ENCODE results near the gene FAM204A.

FAM204A gene

DNA sequence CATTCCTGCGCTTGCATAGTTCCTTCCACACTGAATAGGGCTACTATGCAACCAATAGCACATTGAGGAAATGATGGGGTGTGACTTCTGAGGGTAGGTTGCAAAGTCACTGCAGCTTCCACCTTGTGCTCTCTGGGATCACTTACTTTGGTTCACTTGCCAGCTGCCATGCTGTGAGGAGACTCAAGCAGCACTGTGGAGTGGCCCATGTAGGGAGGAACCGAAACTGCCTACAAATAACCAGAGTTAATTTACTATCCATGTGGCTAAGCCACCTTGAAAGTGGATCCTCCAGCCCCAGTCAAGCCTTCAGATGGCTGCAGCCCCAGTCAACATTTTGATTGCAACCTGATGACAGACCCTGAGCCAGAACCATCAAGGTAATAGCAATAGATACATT is 64.3 kb downstream of the FAM204A start:
- DNase-seq (ENCODE audit: low read depth) = no peak

DNA sequence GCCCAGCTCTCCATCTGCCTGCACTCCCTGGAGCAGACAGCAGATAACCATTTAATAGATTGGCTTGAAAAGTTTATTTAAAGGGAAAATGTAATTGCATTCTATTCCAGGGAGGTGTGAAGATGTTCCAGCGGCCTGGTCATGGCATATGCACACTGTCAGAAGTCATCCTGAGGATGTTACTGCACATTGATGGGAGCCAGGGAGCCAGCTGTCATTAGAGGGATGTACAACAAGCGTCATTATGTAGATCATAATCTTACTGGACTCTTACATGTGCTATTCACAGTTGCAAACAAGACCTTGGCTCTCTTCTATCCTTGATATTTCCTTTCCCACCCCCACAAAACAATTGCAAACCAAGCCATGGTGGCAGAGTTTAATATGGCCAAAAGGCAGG is 65.4 kb downstream of the FAM204A start:
- DNase-seq (ENCODE audit: low read depth) = no peak

DNA sequence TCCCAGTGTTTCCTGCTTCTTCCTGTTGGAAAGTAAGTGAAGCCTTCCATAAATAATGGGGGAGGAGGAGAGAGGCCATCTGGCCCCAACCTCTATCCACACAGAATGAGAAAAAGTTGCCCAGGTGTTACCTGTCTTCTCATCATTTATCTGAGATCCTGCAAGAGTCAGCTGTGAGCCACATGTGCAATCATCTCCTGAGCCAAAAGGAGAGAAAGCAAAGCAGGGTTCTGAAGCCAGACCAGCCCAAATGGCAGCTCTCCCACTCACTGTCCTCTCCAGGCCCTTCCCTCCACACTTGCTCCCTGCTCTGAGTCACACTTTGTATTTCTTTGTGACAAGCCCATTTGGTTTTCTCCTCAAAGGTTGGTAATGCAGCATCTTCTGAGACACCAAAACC is 65.9 kb downstream of the FAM204A start:
- no peak for DNase-seq (ENCODE audit: low read depth)

DNA sequence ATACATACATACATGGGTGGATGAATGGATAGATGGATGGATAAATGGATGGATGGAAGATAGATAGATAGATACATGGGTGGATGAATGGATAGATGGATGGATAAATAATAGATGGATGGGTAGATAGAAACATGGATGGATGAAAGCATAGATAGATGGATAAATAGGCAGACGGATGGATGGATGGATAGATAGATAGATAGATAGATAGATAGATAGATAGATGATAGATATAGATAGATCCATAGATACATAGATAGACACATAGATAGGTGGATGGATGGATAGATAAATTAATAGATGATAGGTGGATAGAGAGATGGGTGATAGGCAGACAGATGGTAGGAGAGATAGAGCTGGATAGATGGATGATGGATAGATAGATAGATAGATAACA is 68.5 kb downstream of the FAM204A start:
- no peak for DNase-seq (ENCODE audit: low read depth)

DNA sequence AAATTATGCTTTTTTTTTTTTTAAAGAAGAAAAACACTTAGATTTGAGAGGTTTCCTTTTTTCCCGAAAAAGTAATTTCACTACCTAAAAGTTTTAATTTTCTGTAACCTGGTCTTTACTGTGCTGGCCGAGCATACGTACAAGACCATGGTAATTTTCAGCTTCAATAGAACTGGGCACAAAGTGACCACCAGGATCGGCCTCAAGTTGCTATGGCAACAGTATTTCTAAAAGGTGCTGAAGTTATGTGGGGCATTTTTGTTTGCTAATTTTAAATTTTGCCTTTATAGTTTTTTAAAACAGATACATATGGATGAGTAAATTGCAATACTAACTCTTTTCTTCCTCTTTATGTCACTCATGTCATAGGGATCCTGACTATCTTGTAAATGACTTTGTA is 69.4 kb downstream of the FAM204A start:
- no peak for DNase-seq (ENCODE audit: low read depth)

DNA sequence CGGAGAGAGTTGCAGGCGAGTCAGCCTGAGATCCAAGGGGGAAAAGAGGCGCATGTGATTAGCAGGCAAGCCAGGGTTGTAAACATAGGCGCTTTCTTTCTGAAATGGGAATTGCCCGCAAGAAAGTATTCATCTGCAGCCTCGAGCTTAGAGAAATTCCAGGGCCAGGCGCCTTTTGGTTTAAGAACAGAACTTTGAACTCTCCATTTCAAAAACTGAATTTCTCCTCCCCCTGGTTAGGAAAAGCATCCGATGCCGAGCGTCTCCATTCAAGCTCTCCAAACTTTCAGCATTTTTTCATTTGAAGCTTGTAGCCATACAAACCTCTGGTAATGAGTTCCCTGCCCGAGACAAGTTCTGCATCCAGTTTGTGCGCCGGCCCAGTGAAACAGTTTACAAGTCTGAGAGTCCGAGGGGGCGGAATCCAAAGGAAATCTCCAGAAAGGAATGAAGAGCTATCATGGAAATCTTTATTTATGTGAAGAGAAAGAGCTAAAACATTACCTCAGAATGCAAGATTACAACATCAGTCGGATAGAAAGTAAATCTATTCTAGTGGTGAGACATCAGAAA is 69.9 kb downstream of the FAM204A start:
- DNase-seq (ENCODE audit: low read depth) = no peak

DNA sequence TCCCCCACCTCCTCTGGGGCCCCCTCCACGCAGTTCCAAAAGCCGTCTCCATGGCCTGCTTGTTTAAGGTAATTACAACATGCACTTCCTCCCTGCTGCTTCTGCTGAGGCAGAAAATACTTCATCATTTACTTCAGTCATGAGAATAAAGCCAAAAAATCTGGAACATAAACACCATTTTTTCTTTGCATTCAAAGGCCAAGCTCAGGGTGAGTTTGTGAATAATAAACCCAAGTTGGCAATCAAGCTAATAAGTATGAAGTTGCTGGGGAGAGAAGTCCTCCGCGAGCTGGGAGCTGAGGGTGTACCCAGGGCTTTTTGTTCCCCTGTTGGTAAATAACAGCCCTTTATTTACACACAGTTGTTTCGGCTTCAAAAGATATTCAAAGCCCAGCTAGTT is 70.5 kb downstream of the FAM204A start:
- no peak for DNase-seq (ENCODE audit: low read depth)

DNA sequence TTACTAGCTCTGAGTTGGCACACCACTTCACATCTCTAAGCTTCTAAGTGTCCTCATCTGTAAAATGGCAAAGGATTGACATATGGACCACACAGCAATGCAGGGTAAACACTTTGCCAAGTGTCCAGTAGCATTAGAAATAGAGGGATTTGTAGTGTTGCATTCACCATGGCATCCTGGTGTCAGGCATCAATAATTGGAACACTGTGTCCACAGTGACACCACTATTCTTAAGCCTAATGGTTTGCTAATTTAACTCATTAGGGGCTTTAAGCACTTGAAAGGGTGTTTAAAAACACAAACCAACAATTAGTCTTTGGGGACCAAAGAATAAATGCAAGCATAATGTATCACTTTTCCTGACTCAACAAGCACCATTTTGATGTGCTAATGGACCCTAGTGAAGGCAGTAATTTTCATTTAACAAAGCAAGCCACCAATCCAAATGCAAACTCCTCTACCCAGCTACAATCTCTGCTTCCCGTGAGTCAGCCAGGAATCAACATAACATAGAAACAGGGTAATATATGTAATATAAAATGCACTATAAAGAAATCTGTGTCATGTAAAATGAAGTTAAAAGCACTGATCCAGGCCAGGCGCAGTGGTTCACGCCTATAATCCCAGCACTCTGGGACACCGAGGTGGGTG is 75.9 kb downstream of the FAM204A start:
- no peak for DNase-seq (ENCODE audit: low read depth)

DNA sequence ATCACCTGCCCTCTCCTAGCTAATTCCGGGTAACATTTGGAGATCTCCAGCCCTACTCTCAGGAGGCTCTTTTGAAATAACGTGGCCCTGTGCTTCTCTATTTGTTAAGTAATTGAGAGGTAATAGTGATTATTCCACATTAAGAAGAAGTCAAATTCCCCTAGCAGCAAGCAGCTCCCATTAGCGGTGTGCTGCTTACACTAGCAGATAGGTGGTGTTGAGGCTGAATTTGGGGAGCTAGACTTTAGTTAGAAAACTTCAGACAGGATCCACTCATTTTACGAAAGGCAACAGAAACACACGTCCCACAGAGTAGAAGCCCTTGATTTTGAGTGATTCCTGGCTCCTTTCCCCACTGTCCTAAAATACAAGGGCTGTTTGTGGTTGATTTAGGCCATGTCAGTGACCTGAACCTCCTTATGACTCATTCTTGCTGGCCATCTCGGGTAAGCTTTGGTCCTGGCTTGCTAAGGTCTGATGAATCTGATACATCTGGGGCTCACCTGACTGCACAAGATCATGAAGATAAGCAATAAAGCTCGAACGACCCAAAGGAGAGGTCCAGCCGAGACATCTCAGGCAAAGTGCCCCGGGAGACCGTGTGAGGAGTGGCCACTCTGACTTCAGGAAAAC is 77.2 kb downstream of the FAM204A start:
- DNase-seq (ENCODE audit: low read depth) = no peak

DNA sequence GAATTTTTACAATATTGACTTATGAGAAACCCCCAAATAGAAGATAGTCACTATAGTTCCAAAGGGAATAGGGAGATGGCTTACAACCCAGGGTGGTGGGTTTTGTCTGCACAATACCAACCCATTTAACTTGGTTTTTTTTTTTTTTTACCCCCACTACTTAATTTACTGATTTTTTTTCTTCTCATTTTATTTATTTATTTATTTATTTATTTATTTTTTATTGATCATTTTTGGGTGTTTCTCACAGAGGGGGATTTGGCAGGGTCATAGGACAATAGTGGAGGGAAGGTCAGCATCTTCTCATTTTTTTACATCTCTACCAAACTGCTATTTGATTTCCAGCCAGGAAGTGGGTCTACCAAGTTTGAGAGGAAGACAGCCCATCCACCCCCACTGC is 77.9 kb downstream of the FAM204A start:
- DNase-seq (ENCODE audit: low read depth) = no peak

DNA sequence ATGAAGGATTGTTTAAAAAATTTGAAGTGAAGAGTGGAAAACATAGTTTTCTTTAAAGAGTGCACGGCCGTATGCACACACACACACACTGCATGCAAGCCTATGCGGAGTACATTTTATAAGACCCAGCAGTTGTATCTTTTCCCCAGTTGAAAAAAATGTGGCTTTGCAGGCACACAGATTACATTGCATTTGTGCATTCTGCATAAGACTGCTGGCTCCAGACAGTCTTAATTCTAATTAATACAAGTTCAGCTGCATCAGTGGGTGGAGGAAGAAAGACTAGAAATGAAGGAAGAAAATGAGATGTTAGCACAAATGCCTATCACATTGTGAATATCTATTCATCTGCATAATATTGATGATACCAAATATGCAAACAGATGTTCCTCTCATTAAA is 79.6 kb downstream of the FAM204A start:
- no peak for DNase-seq (ENCODE audit: low read depth)

DNA sequence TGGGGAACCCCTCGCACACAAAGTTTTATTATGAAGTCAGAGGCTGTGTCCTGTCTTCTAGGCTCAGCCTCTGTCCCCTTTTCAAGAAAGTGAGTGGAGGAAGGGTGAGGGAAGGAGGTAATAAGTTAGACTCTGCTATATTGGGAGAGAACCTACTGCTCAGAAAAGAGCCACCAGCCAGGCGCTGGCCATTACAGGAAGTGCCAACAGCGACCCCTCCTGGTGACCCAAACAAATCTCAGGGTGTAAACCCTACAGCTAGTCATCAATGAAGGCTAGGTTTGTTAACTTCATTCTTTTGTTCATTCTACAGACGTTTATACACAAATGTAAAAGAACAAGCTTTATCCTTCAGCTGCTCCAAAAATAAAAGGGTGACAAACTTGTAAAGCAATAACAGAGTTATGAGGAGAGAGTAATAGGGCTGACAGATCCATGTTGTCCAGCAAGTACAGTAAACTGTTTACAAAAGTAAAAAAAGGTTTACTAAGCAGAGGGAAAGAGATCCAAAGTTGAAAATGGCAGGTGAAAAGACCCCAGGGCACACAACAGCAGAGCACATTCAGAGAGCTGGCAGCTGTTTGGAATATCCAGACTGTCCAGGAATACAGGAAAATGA is 82.7 kb downstream of the FAM204A start:
- no peak for DNase-seq (ENCODE audit: low read depth)

DNA sequence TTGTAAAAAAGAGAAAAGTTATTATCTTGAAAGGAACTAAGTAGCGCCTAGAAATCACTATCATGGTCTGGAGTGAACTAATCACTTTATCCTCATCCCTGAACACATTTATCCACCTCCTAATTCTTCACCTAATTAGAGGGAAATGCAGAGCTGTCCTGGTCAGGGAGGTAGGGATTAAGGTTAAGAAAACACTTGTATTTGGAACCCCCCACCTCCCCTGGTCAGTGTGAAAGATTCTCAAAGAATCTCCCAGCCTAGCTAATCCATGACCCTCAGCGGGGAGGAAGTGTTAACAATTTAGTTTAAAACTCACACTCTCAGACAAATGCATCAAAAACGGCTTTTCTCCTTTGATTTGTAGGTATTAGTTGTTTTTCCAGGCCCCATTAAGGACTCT is 83.8 kb downstream of the FAM204A start:
- no peak for DNase-seq (ENCODE audit: low read depth)

DNA sequence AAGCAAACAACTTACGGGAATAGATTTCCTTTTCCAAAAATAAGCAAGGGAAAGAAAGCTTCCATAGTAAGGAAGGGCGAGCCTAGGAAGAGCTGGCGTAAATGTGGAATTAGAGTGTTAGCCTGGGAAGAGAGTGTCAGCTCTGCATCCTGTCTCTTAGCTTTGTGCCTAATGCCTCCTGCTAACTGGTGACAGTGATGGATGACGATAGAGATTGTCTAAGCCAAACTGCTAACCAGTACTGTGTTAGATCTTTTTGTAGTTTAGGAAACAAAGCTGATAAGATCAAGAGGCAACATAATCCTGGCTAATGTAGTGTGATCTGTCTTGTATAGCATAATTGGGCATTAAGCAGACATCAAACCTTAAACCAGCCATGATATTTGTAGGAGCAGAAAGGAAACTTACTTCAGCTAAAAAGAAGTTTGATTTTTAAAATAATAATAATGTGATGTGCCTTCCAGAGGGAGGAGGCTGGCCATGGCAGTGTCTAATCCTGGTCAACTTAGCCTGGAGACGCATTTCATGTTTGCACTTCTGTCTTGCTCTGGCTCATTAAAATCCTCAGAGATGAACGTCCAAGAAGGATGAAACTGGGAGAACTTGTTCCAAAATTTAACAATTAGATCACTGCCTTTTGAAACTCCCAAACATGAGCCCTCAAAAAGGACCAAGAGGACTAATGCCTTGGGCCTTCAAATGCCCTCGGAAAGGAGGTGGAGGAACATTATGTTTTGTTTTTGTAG is 85.1 kb downstream of the FAM204A start:
- DNase-seq (ENCODE audit: low read depth) = no peak

DNA sequence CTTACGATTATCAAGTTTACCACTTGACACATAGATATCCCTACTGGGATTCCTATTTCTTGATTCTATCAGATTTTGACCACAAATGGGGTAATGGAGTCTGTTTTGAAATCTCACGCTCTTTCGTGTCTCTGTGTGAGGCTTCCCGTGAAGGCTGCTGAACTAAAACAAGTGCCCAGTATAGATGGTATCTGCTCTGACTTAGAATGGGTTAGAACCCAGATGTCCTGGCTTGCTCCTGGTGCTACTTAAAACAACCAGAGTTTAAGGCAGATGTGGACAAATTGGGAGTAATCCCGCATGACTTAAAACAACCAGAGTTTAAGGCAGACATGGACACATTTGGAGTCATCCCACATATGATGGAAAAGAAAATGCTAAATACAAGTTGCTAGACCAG is 85.9 kb downstream of the FAM204A start:
- no peak for DNase-seq (ENCODE audit: low read depth)

DNA sequence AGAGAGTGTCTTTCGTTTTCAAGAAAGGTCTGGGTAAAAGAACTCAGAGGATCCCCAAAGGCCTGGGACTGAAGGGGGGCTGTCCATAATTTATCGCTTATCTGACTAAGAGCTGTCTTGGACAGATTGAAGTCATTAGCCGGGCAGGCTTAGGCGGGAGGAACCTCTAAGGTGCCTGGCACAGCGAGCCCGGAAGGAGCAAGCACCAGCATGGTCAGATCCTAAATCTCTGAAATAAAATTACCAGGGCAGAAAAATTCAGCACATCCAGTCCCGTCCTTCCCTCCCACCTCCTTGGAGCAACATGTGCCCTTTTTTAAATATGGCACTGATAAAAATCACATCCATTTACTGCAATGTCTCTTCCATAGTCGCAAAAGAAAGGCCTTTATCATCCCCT is 86.8 kb downstream of the FAM204A start:
- no peak for DNase-seq (ENCODE audit: low read depth)

DNA sequence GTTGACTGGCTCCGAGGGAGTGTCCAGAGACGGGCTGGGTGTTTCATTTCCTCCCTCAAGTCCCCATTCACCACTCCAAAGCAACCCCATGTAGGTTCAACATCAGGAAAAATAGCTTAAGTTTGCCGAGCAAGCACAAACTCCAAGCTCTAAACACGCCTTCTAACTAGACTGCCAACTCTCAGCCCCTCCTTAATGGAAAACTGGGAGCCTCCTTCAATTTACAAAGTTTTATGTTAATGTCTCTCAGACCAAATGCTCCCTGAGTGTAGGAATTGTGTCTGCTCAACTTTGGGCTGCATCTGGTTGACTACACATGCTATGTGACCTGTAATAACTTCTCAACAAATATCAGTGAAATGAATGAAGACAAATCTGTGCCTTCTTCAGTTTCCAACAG is 87.5 kb downstream of the FAM204A start:
- no peak for DNase-seq (ENCODE audit: low read depth)

DNA sequence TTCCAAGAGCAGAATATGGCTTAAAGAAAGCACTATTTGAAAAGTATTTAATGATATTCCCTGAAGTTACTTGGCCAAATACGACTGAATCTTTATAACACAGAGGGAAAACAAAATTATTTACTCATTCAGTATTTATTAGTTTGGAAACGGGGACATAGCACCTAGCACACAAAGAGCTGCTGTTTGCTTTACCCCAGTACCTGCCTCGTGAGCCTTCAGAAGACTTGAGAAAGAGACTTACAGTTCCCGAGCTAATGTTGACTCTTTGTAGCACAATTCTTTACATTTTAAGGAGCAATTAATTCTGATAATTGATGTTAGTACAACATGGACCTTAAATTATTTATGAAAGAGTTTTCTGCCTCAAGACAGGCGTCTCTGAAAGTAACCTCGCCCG is 88.7 kb downstream of the FAM204A start:
- DNase-seq (ENCODE audit: low read depth) = no peak

DNA sequence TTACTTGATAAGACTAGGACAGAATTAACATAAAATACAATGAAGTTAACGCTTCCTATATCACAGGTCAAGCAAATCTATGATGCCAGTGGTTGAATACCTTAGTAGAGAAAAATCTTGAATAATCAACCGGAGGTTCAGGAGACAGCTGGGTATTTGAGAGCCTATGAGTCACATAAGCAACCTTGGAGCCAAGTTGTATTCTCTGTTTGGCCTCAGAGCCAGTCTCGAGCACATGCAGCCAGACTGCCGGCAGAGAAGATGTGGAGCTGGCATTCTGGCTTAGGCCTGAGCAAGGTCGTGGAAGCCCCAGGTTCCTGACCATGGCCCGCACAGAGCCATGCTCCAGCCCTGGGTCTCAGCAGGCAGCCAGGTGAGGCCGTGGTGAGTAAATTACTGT is 90.3 kb downstream of the FAM204A start:
- no peak for DNase-seq (ENCODE audit: low read depth)

DNA sequence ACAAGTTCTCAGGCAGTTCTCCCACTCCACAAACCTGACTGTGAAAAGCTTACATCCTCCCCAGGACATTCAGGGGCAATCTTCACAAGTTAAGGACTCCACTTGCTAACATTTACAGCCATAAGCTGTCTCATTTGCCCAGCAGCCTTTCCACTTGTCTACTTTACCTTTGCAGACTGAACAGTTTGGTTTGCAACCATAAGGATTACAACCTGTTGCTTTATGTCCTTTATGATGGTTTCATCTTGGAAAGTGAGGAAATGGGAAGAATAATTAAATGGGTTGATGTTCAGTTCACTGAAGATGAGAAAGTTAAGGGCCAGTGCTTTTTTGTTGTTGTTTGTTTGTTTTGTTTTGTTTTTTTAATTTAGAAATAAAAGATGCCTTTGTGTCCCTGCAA is 92.4 kb downstream of the FAM204A start:
- DNase-seq (ENCODE audit: low read depth) = no peak
